ENCODE data around the gene MALRD1. TPM values are rescaled to one million over a fixed set of nuclear protein-coding genes. Genes with fewer than 3 reads are reported as not detected.

Gene MALRD1
- total RNA-seq, 1 experiment from 2014 or later = 0.50 TPM

DNA sequence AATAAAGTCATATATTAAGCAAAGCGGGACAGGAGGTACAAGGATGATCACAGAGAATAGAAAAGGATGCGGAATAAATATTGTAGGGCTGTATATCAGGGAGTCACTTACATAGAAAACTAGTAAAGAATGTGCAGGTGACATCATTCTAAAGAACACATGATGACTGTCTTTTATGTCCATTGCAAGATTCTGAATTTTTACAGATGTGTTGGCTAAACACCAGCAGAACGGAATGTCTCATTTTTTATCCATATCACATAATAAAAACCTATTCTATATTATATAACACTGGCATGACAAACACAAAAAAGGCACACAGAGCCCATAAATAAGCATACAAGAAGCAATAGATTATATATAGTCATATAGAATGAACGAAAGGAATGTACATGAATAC lies 448.4 kb downstream of the MALRD1 start:
- peaks cover 12% of the 10 kb centered on the region for H3K4me1 Mint-ChIP-seq
- H3K36me3 Mint-ChIP-seq = peaks cover 13% of the 10 kb centered on the region
- no peak for ATAC-seq
- POLR2A ChIA-PET = no interaction called here
- no peak overlapping the region for H3K27ac Mint-ChIP-seq
- H3K27me3 Mint-ChIP-seq (ENCODE audit: low read depth) = no peaks in the 10 kb centered on the region
- CTCF ChIA-PET = no interaction called here
- no peak overlapping the region for H3K4me3 Mint-ChIP-seq
- DNase-seq (ENCODE audit: low spot score) = no peak
- no peak for TF ChIP-seq NR2C2 (CRISPR knock-in tag; IDR thresholded peaks at IDR 0.05)
- peaks cover 12% of the 10 kb centered on the region for H3K9me3 Mint-ChIP-seq

DNA sequence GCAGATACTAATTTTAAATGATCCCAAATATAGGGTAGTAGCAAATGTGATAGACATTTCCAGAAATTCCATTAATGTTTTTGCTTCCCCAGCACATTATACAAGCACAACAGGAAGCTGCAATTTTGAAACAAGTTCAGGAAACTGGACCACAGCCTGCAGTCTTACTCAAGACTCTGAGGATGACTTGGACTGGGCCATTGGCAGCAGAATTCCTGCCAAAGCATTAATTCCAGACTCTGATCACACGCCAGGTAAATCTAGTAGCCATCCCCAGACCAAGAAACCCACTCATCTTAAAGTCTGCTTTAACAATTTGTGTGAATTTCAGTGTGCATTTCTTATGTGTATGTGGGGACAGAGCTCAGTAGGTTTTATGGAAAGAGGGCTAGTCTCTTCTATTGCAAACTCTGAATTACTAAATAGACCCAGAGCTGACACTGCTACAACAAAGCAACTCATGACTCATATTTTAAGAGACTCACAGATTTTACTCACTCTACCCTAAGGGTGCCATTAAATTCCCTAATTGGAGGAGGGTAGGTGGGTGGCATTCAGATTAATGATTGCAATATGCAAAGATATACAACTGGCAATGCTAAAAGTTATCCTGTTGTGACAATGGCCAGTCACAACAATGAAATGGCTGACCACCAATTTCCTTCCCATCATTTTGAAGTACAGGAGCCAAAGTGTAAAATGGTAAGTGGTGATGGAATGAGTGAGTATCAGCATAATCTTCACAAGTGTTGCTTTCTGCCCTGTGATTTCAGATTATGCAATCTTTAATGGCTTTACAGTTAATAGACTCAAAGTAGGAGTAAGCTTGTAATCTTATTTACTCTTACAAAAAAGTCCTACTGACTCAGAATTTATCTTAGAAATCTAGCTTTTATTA lies 450.0 kb downstream of the MALRD1 start:
- TF ChIP-seq, protein P1, sequence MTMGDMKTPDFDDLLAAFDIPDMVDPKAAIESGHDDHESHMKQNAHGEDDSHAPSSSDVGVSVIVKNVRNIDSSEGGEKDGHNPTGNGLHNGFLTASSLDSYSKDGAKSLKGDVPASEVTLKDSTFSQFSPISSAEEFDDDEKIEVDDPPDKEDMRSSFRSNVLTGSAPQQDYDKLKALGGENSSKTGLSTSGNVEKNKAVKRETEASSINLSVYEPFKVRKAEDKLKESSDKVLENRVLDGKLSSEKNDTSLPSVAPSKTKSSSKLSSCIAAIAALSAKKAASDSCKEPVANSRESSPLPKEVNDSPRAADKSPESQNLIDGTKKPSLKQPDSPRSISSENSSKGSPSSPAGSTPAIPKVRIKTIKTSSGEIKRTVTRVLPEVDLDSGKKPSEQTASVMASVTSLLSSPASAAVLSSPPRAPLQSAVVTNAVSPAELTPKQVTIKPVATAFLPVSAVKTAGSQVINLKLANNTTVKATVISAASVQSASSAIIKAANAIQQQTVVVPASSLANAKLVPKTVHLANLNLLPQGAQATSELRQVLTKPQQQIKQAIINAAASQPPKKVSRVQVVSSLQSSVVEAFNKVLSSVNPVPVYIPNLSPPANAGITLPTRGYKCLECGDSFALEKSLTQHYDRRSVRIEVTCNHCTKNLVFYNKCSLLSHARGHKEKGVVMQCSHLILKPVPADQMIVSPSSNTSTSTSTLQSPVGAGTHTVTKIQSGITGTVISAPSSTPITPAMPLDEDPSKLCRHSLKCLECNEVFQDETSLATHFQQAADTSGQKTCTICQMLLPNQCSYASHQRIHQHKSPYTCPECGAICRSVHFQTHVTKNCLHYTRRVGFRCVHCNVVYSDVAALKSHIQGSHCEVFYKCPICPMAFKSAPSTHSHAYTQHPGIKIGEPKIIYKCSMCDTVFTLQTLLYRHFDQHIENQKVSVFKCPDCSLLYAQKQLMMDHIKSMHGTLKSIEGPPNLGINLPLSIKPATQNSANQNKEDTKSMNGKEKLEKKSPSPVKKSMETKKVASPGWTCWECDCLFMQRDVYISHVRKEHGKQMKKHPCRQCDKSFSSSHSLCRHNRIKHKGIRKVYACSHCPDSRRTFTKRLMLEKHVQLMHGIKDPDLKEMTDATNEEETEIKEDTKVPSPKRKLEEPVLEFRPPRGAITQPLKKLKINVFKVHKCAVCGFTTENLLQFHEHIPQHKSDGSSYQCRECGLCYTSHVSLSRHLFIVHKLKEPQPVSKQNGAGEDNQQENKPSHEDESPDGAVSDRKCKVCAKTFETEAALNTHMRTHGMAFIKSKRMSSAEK (CRISPR knock-in tag; IDR thresholded peaks at IDR 0.05; ENCODE audit: borderline replicate concordance) = no peak
- TF ChIP-seq, protein P2, sequence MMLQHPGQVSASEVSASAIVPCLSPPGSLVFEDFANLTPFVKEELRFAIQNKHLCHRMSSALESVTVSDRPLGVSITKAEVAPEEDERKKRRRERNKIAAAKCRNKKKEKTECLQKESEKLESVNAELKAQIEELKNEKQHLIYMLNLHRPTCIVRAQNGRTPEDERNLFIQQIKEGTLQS (CRISPR knock-in tag; conservative IDR thresholded peaks at IDR 0.05) = no peak
- TF ChIP-seq, protein P3, sequence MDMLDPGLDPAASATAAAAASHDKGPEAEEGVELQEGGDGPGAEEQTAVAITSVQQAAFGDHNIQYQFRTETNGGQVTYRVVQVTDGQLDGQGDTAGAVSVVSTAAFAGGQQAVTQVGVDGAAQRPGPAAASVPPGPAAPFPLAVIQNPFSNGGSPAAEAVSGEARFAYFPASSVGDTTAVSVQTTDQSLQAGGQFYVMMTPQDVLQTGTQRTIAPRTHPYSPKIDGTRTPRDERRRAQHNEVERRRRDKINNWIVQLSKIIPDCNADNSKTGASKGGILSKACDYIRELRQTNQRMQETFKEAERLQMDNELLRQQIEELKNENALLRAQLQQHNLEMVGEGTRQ (CRISPR knock-in tag; IDR thresholded peaks at IDR 0.05) = no peak
- TF ChIP-seq, protein P4, sequence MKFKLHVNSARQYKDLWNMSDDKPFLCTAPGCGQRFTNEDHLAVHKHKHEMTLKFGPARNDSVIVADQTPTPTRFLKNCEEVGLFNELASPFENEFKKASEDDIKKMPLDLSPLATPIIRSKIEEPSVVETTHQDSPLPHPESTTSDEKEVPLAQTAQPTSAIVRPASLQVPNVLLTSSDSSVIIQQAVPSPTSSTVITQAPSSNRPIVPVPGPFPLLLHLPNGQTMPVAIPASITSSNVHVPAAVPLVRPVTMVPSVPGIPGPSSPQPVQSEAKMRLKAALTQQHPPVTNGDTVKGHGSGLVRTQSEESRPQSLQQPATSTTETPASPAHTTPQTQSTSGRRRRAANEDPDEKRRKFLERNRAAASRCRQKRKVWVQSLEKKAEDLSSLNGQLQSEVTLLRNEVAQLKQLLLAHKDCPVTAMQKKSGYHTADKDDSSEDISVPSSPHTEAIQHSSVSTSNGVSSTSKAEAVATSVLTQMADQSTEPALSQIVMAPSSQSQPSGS (CRISPR knock-in tag; IDR thresholded peaks at IDR 0.05; ENCODE audit: borderline replicate concordance, low read depth) = no peak
- TF ChIP-seq OVOL2 (CRISPR knock-in tag; IDR thresholded peaks at IDR 0.05; ENCODE audit: borderline replicate concordance) = no peak
- ATAC-seq (no peak), DNase-seq (ENCODE audit: low spot score) (no peak)
- H3K27me3 Mint-ChIP-seq (ENCODE audit: low read depth) = no peaks in the 10 kb centered on the region
- POLR2A ChIA-PET = no interaction called here
- CTCF ChIA-PET = interaction anchor here (0.7 kb wide), 1 partner anchor 106 kb away, joined by 5 read pairs; no protein-coding TSS in a partner anchor
- no peak overlapping the region for H3K4me3 Mint-ChIP-seq
- peaks cover 13% of the 10 kb centered on the region for H3K36me3 Mint-ChIP-seq
- H3K4me1 Mint-ChIP-seq = peaks cover 12% of the 10 kb centered on the region
- peaks cover 12% of the 10 kb centered on the region for H3K9me3 Mint-ChIP-seq
- H3K27ac Mint-ChIP-seq = no peak overlapping the region

DNA sequence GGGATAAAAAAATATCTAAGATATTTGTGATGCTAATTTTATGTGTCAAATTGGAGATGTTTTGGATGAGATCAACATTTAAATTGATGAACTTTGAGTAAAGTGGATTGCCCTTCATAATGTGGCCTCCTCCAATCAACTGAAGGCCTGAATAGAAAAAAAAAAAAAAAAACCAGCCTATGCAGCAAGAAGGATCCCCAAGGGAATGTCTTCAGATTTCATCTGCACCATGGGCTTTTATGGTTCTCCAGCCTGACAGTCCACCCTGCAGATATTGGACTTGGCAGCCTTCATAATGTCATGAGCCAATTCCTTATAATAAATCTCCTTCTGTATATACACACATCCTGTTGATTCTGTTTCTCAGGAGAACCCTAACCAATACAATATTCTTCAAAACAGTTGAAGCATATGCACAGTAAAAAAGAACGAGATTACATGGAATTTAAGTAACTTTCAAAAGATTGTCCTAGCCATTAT lies 450.7 kb downstream of the MALRD1 start:
- ATAC-seq = no peak

DNA sequence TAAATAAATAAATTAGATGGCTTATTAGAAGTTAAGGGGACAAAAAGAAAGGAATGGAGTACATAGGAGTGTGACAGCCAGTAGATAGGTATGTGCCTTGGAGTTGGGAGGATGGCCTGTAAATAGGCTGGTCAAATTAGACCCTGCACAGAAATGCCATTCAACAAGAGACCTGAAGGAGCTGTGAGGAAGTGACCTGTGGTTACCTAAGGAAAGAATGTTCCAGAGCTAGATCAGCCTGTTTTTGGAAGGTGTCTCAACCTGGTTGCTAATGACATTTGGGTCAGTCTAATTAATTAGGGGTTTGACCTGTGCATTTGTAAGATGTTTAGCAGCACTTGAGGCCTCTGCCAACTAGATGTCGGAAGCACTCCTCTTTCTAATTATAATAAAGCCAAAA lies 452.4 kb downstream of the MALRD1 start:
- peaks cover 6% of the 10 kb centered on the region; the same call in 1 of the 2 replicates for H3K9me3 Mint-ChIP-seq
- CTCF ChIA-PET = no interaction called here
- DNase-seq (ENCODE audit: low spot score) = no peak
- no peak overlapping the region for H3K27ac Mint-ChIP-seq
- peaks cover 5% of the 10 kb centered on the region for H3K4me1 Mint-ChIP-seq
- ATAC-seq = no peak; the same call in 1 of the 2 replicates
- no peaks in the 10 kb centered on the region for H3K36me3 Mint-ChIP-seq
- no peak overlapping the region for H3K4me3 Mint-ChIP-seq
- POLR2A ChIA-PET = no interaction called here
- no peaks in the 10 kb centered on the region for H3K27me3 Mint-ChIP-seq (ENCODE audit: low read depth)
- TF ChIP-seq, protein P2 (CRISPR knock-in tag; conservative IDR thresholded peaks at IDR 0.05) = no peak
- TF ChIP-seq, protein P5, sequence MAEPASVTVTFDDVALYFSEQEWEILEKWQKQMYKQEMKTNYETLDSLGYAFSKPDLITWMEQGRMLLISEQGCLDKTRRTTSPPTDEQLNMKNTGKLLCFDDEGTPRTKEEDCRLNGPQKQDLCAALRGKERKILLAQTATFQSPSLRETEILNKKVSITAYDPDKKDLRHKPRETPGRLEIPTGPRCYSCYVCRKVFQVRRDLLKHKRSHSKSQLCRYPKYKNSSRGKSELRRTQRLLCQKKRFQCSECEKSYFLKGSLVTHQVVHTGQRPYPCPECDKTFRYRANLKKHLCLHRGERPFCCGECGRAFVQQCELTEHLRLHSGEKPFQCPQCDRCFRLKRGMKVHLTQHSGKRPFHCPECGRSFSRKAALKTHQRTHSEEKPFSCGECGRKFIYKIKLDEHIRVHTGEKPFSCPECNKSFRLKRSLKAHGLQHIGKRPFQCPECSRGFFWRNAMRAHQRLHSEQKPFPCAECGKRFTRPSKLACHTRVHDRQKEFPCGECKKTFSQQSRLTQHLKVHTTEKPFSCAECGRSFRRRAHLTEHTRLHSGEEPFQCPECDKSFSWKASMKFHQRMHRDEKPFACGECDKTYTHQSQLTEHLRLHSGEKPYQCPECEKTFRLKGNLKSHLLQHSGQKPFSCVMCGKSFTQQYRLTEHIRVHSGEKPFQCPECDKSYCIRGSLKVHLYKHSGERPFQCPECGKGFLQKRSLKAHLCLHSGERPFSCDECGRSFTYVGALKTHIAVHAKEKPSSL (CRISPR knock-in tag; conservative IDR thresholded peaks at IDR 0.05) = no peak
- TF ChIP-seq, protein P6, sequence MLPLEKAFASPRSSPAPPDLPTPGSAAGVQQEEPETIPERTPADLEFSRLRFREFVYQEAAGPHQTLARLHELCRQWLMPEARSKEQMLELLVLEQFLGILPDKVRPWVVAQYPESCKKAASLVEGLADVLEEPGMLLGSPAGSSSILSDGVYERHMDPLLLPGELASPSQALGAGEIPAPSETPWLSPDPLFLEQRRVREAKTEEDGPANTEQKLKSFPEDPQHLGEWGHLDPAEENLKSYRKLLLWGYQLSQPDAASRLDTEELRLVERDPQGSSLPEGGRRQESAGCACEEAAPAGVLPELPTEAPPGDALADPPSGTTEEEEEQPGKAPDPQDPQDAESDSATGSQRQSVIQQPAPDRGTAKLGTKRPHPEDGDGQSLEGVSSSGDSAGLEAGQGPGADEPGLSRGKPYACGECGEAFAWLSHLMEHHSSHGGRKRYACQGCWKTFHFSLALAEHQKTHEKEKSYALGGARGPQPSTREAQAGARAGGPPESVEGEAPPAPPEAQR (CRISPR knock-in tag; IDR thresholded peaks at IDR 0.05) = no peak
- TF ChIP-seq ELF4 (CRISPR knock-in tag; IDR thresholded peaks at IDR 0.05; ENCODE audit: low read depth) = no peak

More for the DNA sequence above, 450.7 kb downstream of the MALRD1 start:
- CTCF ChIA-PET = interaction anchor here (0.7 kb wide), 1 partner anchor 106 kb away, joined by 5 read pairs; no protein-coding TSS in a partner anchor
- no peak overlapping the region for H3K27ac Mint-ChIP-seq
- no peak for DNase-seq (ENCODE audit: low spot score)
- peaks cover 9% of the 10 kb centered on the region for H3K36me3 Mint-ChIP-seq
- H3K27me3 Mint-ChIP-seq (ENCODE audit: low read depth) = no peaks in the 10 kb centered on the region
- peaks cover 9% of the 10 kb centered on the region for H3K9me3 Mint-ChIP-seq
- POLR2A ChIA-PET = no interaction called here
- TF ChIP-seq ZNF121 (CRISPR knock-in tag; IDR thresholded peaks at IDR 0.05) (no peak), ZNF263 (CRISPR knock-in tag; IDR thresholded peaks at IDR 0.05; ENCODE audit: low read depth) (no peak), NFATC4 (CRISPR knock-in tag; IDR thresholded peaks at IDR 0.05) (no peak)
- TF ChIP-seq, protein P7, sequence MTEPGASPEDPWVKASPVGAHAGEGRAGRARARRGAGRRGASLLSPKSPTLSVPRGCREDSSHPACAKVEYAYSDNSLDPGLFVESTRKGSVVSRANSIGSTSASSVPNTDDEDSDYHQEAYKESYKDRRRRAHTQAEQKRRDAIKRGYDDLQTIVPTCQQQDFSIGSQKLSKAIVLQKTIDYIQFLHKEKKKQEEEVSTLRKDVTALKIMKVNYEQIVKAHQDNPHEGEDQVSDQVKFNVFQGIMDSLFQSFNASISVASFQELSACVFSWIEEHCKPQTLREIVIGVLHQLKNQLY (CRISPR knock-in tag; IDR thresholded peaks at IDR 0.05) = no peak
- H3K4me1 Mint-ChIP-seq = peaks cover 12% of the 10 kb centered on the region
- no peak overlapping the region for H3K4me3 Mint-ChIP-seq
